ENCODE data around the gene SLC27A3.

The SLC27A3 gene

GRCh38 chr1:153771841-153772593 is 3.2 kb upstream of the SLC27A3 start:
- FAIRE-seq (no peak), DNase-seq (ENCODE audit: insufficient read length, low spot score) (no peak)
- TF ChIP-seq CTCF (IDR thresholded peaks at IDR 0.05; ENCODE audit: insufficient read depth, missing control alignments), result peak; percentile 50

- FAIRE-seq (no peak), DNase-seq (ENCODE audit: insufficient read length, low spot score) (no peak)
- no peak for TF ChIP-seq CTCF (IDR thresholded peaks at IDR 0.05; ENCODE audit: insufficient read depth, missing control alignments)
Measured at GRCh38 chr1:153773096-153773921, 1.9 kb upstream of the SLC27A3 start.

GRCh38 chr1:153774026-153774595 is 1.1 kb upstream of the SLC27A3 start:
- FAIRE-seq, result no peak
- no peak for DNase-seq (ENCODE audit: insufficient read length, low spot score)
- TF ChIP-seq CTCF (IDR thresholded peaks at IDR 0.05; ENCODE audit: insufficient read depth, missing control alignments), result no peak

- TF ChIP-seq CTCF (IDR thresholded peaks at IDR 0.05; ENCODE audit: insufficient read depth, missing control alignments), result no peak
- DNase-seq (ENCODE audit: insufficient read length, low spot score), result peak; percentile 66
- FAIRE-seq, result no peak
Measured at GRCh38 chr1:153775458-153776327, 486 bp downstream of the SLC27A3 start.

GRCh38 chr1:153776352-153776751 is 1.1 kb downstream of the SLC27A3 start:
- TF ChIP-seq CTCF (IDR thresholded peaks at IDR 0.05; ENCODE audit: insufficient read depth, missing control alignments), result no peak
- FAIRE-seq (no peak), DNase-seq (ENCODE audit: insufficient read length, low spot score) (no peak)

GRCh38 chr1:153776845-153777370 is 1.7 kb downstream of the SLC27A3 start:
- no peak for DNase-seq (ENCODE audit: insufficient read length, low spot score)
- FAIRE-seq, result no peak
- no peak for TF ChIP-seq CTCF (IDR thresholded peaks at IDR 0.05; ENCODE audit: insufficient read depth, missing control alignments)
